Measurements from ENCODE around the gene PARP11.

PARP11 gene

GRCh38 chr12:3897371-3897971 is 24.3 kb upstream of the PARP11 start:
- DNase-seq (ENCODE audit: low read depth), result no peak
- no peak overlapping the region for H3K4me3 ChIP-seq (ENCODE audit: low read depth, low read length)
- no peak for TF ChIP-seq CTCF (IDR thresholded peaks at IDR 0.05; ENCODE audit: low read depth, low read length, missing control alignments)
- in situ Hi-C loops (cut with HindIII; ENCODE audit: low sequenced_read_pairs), result loop anchor here (10.0 kb wide), 1 partner anchor 137 kb away; no protein-coding TSS in a partner anchor

GRCh38 chr12:3896801-3897351 is 23.7 kb upstream of the PARP11 start:
- TF ChIP-seq CTCF (IDR thresholded peaks at IDR 0.05; ENCODE audit: low read depth, low read length, missing control alignments), result no peak
- DNase-seq (ENCODE audit: low read depth), result no peak
- H3K4me3 ChIP-seq (ENCODE audit: low read depth, low read length), result no peak overlapping the region
- in situ Hi-C loops (cut with HindIII; ENCODE audit: low sequenced_read_pairs), result loop anchor here (10.0 kb wide), 1 partner anchor 138 kb away; no protein-coding TSS in a partner anchor

GRCh38 chr12:3896356-3896755 is 23.2 kb upstream of the PARP11 start:
- no peak for TF ChIP-seq CTCF (IDR thresholded peaks at IDR 0.05; ENCODE audit: low read depth, low read length, missing control alignments)
- in situ Hi-C loops (cut with HindIII; ENCODE audit: low sequenced_read_pairs), result loop anchor here (10.0 kb wide), 1 partner anchor 138 kb away; no protein-coding TSS in a partner anchor

GRCh38 chr12:3892631-3893030 is 19.4 kb upstream of the PARP11 start:
- no peak for TF ChIP-seq CTCF (IDR thresholded peaks at IDR 0.05; ENCODE audit: low read depth, low read length, missing control alignments)
- in situ Hi-C loops (cut with HindIII; ENCODE audit: low sequenced_read_pairs), result loop anchor here (10.0 kb wide), 1 partner anchor 142 kb away; no protein-coding TSS in a partner anchor
- H3K4me3 ChIP-seq (ENCODE audit: low read depth, low read length), result no peak overlapping the region
- no peak for DNase-seq (ENCODE audit: low read depth)

More at GRCh38 chr12:3896356-3896755, 23.2 kb upstream of the PARP11 start:
- no peak for DNase-seq (ENCODE audit: low read depth)
- no peak overlapping the region for H3K4me3 ChIP-seq (ENCODE audit: low read depth, low read length)

GRCh38 chr12:3891201-3891600 is 18.0 kb upstream of the PARP11 start:
- no peak overlapping the region for H3K4me3 ChIP-seq (ENCODE audit: low read depth, low read length)
- no peak for DNase-seq (ENCODE audit: low read depth)
- in situ Hi-C loops (cut with HindIII; ENCODE audit: low sequenced_read_pairs), result loop anchor here (10.0 kb wide), 1 partner anchor 144 kb away; no protein-coding TSS in a partner anchor
- no peak for TF ChIP-seq CTCF (IDR thresholded peaks at IDR 0.05; ENCODE audit: low read depth, low read length, missing control alignments)

GRCh38 chr12:3888659-3889058 is 15.5 kb upstream of the PARP11 start:
- in situ Hi-C loops (cut with HindIII; ENCODE audit: low sequenced_read_pairs), result no loop called here
- no peak for TF ChIP-seq CTCF (IDR thresholded peaks at IDR 0.05; ENCODE audit: low read depth, low read length, missing control alignments)
- no peak for DNase-seq (ENCODE audit: low read depth)
- H3K4me3 ChIP-seq (ENCODE audit: low read depth, low read length), result no peak overlapping the region
